HG03442 (cell line): Measurements from ENCODE around the gene DUSP10.

Source experiments
- ATAC-seq: cut with Tn5 transposase; IDR thresholded peaks from one replicate; pipeline ENCODE4 v1.9.1; 2021; ENCODE audit warnings: mild to moderate bottlenecking, moderate library complexity; ENCODE audit not compliant: unreplicated experiment

Gene DUSP10

GRCh38 chr1:221664253-221664652 lies 77.6 kb downstream of the DUSP10 start:
- ATAC-seq = no peak

- ATAC-seq = no peak
Measured at GRCh38 chr1:221663321-221663720, 78.6 kb downstream of the DUSP10 start.

GRCh38 chr1:221655766-221656305 lies 86.1 kb downstream of the DUSP10 start:
- no peak for ATAC-seq
